ENCODE measurements around the gene GGNBP2.

Gene GGNBP2

DNA sequence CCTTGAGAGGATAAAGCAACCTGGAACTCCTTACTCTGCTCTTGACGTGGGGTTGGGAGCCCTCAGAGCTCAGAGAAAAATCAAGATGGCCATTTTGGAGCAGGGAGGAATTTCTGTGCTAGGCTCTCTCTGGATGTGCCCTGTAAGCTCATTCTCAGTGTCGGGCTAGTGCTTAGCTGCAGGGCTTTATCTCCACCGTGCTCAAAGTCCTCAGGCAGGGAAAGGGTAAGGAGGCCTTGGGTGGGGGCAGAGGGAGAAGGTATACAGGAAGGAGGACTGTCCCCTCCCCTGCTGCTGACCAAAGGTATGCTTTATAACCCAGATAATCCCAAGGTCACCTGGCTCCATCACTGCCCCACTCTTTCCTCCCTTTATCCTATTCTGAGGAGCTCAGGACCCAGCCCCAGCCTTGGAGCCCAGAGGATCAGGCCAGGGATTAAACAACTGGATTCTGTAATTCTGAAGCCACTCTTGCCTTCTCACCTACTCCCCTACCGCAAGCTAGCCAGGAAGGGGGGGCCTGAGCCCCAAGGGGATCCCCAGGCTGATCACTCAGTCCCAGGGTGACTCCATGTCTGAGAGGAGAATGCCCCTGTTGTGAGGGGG lies 48.1 kb downstream of the GGNBP2 start:
- H3K27ac ChIP-seq (replicated peaks), result no peak overlapping the region
- no peak for DNase-seq (ENCODE audit: low read depth in 1 of 2, low spot score in 1 of 2)
- peak overlapping the region; percentile 69 for H3K4me3 ChIP-seq (replicated peaks; ENCODE audit: insufficient read depth, low read length)
- no peaks in the 10 kb centered on the region for H3K27me3 ChIP-seq (ENCODE audit: insufficient read depth, poor library complexity, severe bottlenecking)
- TF ChIP-seq, protein P1, sequence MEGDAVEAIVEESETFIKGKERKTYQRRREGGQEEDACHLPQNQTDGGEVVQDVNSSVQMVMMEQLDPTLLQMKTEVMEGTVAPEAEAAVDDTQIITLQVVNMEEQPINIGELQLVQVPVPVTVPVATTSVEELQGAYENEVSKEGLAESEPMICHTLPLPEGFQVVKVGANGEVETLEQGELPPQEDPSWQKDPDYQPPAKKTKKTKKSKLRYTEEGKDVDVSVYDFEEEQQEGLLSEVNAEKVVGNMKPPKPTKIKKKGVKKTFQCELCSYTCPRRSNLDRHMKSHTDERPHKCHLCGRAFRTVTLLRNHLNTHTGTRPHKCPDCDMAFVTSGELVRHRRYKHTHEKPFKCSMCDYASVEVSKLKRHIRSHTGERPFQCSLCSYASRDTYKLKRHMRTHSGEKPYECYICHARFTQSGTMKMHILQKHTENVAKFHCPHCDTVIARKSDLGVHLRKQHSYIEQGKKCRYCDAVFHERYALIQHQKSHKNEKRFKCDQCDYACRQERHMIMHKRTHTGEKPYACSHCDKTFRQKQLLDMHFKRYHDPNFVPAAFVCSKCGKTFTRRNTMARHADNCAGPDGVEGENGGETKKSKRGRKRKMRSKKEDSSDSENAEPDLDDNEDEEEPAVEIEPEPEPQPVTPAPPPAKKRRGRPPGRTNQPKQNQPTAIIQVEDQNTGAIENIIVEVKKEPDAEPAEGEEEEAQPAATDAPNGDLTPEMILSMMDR (IDR thresholded peaks at IDR 0.05; ENCODE audit: insufficient read depth, low read length), result no peak
- no peak for TF ChIP-seq SPI1 (IDR thresholded peaks at IDR 0.05; ENCODE audit: borderline replicate concordance, low read depth)
- TF ChIP-seq, protein P2, sequence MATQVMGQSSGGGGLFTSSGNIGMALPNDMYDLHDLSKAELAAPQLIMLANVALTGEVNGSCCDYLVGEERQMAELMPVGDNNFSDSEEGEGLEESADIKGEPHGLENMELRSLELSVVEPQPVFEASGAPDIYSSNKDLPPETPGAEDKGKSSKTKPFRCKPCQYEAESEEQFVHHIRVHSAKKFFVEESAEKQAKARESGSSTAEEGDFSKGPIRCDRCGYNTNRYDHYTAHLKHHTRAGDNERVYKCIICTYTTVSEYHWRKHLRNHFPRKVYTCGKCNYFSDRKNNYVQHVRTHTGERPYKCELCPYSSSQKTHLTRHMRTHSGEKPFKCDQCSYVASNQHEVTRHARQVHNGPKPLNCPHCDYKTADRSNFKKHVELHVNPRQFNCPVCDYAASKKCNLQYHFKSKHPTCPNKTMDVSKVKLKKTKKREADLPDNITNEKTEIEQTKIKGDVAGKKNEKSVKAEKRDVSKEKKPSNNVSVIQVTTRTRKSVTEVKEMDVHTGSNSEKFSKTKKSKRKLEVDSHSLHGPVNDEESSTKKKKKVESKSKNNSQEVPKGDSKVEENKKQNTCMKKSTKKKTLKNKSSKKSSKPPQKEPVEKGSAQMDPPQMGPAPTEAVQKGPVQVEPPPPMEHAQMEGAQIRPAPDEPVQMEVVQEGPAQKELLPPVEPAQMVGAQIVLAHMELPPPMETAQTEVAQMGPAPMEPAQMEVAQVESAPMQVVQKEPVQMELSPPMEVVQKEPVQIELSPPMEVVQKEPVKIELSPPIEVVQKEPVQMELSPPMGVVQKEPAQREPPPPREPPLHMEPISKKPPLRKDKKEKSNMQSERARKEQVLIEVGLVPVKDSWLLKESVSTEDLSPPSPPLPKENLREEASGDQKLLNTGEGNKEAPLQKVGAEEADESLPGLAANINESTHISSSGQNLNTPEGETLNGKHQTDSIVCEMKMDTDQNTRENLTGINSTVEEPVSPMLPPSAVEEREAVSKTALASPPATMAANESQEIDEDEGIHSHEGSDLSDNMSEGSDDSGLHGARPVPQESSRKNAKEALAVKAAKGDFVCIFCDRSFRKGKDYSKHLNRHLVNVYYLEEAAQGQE (IDR thresholded peaks at IDR 0.05; ENCODE audit: insufficient replicate concordance, low read depth), result no peak
- no peak for TF ChIP-seq GABPA (IDR thresholded peaks at IDR 0.05; ENCODE audit: low read depth)
- TF ChIP-seq POLR2AphosphoS5 (IDR thresholded peaks at IDR 0.05; ENCODE audit: low read depth), result no peak

DNA sequence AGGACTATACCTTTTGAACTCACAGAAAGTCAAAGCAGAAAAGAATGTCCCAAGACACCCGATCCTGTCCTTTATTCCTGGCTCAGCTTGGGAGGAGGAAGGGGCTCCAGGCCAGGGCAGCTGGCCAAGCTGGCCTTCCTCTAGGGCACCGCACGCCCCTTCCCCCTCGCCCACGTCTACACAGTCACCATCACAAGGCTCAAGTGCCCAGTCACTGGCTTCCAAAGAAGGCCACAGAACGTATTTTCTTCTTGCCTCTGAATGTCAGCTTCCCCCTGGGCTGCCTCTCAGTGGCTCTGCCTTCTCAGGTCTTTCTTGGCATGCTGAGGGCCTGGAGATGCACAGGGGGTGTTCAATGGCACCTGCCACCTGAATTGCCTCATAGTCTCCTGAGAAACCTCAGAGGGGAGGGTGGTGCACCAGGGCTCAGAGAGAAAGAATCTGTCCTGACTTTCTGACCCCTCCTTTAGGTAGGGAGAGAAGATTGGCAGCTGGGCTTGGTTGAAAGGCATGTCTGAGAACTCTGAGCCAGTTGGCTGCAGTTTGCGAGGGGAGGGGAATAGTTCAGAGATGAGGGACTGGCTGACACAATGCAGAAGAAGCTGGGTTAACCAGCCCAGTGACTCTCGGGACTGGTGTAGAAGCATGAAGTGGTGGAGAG lies 49.1 kb downstream of the GGNBP2 start:
- no peak overlapping the region for H3K4me3 ChIP-seq (replicated peaks; ENCODE audit: insufficient read depth, low read length)
- H3K27ac ChIP-seq (replicated peaks), result no peak overlapping the region
- no peaks in the 10 kb centered on the region for H3K27me3 ChIP-seq (ENCODE audit: insufficient read depth, poor library complexity, severe bottlenecking)
- DNase-seq (ENCODE audit: low read depth in 1 of 2, low spot score in 1 of 2), result no peak
- TF ChIP-seq POLR2AphosphoS5 (IDR thresholded peaks at IDR 0.05; ENCODE audit: low read depth) (no peak), SPI1 (IDR thresholded peaks at IDR 0.05; ENCODE audit: borderline replicate concordance, low read depth) (no peak), GABPA (IDR thresholded peaks at IDR 0.05; ENCODE audit: low read depth) (no peak)
- TF ChIP-seq, protein P1 (IDR thresholded peaks at IDR 0.05; ENCODE audit: insufficient read depth, low read length), result no peak
- TF ChIP-seq, protein P2 (IDR thresholded peaks at IDR 0.05; ENCODE audit: insufficient replicate concordance, low read depth), result no peak

DNA sequence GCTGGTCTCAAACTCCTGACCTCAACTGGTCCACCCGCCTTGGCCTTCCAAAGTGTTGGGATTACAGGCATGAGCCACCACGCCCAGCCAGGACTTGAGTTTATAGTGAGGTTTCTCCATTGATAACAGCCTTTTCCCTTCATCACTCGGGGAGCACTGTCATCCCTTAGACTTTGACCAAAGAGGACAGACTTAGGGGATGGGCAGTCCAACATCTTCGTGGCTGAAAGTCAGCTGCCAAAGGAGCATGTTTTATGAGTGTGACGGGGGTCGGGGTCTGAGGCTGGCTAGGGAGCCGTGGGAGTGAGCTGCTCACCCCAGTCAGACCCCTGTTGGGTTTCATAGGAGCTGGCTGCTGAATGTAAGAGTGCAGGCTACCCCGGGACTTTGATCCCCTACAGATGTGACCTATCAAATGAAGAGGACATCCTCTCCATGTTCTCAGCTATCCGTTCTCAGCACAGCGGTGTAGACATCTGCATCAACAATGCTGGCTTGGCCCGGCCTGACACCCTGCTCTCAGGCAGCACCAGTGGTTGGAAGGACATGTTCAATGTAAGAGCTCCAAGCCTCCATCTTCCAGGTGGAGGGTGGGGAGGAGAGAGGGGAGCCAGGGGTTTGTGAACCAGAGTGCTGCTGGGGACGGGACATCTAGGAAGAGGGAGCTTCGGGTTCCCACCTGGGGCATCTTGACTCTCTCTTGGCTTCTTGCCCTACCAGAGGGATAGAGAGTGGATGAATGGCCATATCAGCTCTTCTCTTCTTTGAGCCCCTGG lies 50.1 kb downstream of the GGNBP2 start:
- H3K4me3 ChIP-seq (replicated peaks; ENCODE audit: insufficient read depth, low read length), result no peak overlapping the region
- H3K27ac ChIP-seq (replicated peaks), result no peak overlapping the region
- TF ChIP-seq POLR2AphosphoS5 (IDR thresholded peaks at IDR 0.05; ENCODE audit: low read depth), result no peak
- TF ChIP-seq SPI1 (IDR thresholded peaks at IDR 0.05; ENCODE audit: borderline replicate concordance, low read depth), result no peak
- TF ChIP-seq, protein P1 (IDR thresholded peaks at IDR 0.05; ENCODE audit: insufficient read depth, low read length), result no peak

More for the DNA sequence above, 50.1 kb downstream of the GGNBP2 start:
- H3K27me3 ChIP-seq (ENCODE audit: insufficient read depth, poor library complexity, severe bottlenecking), result no peaks in the 10 kb centered on the region
- no peak for DNase-seq (ENCODE audit: low read depth in 1 of 2, low spot score in 1 of 2)
